ENCODE data around the gene COL15A1.

Gene COL15A1

DNA sequence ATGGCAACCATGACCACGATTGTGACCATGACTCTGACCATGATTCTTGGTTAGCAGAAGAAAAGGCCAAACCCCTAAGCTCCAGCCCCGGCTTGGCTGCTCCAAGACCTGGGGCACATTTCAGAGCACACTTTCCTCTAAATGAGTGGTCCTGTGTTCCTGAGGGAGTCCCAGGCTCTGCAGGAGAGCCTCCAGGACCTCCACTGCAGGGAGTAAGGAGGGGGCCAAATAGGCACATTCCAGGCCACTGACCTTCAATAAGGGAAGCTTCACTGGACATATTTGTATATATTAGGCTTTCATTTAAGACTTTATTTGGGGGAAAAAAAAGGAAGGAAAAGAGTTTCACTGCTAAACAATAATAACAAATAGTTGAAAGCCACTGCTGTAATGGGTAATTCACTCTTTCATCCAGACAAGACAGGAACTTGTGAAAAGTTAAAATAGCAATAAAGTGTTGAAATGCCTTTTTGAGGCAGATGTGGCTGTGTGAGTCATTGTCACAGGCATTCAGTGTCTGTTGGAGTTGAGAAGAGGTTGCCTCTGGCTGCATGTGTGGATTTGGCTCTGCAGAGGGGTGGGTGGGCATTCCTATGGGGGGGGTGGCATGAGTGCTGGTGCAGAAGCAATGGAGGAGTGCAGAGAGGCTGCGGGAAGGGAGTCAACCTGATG is 97.3 kb downstream of the COL15A1 start:
- peak; percentile 90 to 95 for DNase-seq

DNA sequence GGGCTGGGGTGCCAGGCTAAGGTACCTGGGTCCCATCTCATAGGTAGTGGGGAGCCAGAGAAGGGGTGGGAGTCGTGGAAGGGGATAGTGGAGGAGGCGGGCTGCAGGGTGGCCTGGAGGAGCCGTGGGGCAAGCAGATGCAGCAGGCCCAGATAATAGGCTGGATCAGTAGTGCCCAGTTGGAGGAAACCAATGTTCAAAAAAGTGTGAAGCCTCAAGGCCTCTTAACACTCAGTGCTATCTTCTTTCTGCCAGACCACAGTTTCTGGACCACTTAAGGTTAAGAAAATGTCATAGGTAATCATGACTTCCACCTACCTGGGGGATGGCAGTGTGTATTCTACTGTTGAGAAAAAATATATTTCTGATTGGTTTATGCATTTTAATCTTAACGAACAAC is 97.9 kb downstream of the COL15A1 start:
- no peak for DNase-seq

GRCh38 chr9:99042620-99043019 is 98.9 kb downstream of the COL15A1 start:
- DNase-seq = no peak

DNA sequence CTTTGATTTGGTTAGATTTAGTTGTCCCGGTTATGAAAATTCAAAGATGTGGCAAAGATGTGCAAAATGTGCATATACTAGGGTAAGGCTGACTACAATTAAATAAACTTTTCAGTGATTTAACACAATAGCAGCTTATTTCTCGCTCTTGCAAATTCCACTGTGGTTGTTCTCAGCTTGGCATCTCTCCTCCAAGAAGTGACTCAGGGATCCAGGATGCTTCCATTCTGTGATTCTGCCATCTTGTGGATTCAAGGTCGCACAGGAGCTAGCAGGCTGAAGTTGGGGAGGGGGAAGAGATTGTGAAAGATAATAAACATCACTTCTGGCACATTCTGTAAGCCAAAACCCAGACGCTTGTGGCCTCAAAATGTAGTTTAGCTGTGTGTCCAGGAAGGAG is 101.1 kb downstream of the COL15A1 start:
- no peak for DNase-seq

DNA sequence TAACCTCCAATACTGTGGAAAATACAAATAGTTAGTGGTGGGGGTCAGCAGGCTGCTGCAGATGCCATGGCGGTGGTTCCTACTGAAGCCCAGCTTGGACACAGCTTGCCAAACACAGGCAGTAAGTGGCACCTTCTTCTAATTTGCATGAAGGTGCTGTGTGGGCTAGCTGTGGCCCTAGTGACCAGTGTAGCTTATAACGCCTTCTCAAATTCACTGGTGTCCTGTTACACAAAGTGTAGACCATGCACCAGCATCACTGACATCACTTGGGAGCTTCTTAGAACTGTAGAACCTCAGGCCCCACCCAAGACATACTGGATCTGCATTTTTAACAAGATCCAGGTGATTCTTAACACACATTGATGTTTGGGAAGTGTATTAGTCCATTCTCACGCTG is 102.4 kb downstream of the COL15A1 start:
- no peak for DNase-seq

GRCh38 chr9:99046542-99047071 is 102.9 kb downstream of the COL15A1 start:
- peak; percentile 88 to 90 for DNase-seq

GRCh38 chr9:99049228-99049627 is 105.5 kb downstream of the COL15A1 start:
- DNase-seq = no peak

DNA sequence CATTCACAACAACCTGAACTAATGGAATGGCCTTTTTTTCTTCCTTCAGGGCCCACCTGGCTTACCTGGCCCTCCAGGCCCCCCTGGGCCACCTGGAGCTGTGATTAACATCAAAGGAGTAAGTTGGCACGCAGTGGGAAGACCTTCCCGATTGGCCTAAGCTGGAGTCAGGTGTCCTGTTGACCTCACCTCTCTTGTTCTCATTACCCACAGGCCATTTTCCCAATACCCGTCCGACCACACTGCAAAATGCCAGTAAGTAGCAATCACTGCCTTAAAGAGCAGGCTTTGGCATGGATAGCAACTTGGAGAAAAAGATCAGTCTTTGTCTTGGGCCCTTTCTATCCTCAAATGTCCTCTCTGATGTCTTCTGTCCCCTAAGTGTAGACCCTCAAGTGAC is 105.9 kb downstream of the COL15A1 start:
- DNase-seq = no peak

- peak in 1 of 2 donors; percentile 30 for DNase-seq
Measured at GRCh38 chr9:99050292-99050911, 106.7 kb downstream of the COL15A1 start.

DNA sequence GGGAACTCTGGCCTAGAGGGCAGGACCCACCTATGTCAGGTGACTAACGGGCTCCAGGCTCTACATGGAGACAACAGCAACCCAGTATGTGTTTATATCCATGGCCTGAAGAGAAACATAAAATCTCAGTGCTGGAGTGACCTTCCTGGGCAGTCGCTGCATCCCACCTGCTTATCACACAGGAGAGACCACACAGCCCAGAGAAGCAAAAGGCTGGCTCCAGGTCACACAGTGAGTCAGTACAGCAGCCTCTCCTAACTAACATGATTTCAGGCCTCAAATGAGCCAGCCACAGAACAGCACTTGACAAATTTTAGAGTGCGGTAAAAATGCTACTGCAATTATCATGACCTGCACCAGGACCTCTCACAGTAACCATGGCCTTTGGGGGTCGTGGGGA is 107.2 kb downstream of the COL15A1 start:
- DNase-seq = no peak

- DNase-seq = no peak
Measured at GRCh38 chr9:99051406-99051805, 107.7 kb downstream of the COL15A1 start.

GRCh38 chr9:99051851-99052250 is 108.1 kb downstream of the COL15A1 start:
- DNase-seq = no peak

DNA sequence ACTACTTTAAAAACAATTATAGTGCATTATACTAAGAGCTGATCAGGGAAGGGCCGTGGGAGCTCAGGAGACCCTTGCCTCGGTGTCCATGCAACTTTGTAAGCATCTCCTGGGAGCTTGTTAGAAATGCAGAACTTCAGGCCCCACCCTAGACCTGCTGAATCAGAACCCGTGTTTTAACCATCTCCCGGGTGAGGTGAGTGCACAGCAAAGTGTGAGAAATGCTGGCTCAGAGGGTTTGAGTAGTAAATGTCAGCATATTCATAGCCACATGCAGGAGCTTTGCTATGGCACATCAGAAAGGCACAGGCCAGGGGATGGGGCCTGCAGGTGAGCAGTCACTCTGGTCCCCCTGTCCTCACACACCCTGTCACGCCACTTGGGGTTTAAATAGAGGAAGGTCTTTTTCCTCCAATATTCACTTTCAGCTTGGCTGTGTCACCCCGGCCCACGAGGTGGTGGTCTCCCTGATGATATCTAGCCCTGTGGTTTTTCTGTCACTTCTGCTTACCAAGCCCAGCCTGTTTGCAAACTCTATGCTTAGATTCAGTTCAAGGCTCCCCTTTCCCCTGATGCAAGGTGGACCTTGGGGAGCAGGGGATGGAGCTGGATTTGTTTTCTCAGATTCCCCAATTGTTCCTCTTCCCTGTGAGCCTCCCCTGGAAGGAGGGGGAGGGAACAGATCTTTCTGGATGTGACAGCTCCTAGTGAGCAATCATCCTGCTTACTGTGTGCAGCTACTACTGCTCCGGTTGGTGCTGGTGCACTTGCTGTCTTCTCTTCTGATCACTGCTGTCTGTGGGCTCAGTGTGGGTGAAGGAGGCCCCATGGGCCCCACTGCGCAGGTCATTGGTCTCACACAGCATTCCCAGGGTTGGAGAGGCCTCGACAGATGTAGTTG is 109.4 kb downstream of the COL15A1 start:
- peak; percentile 45 to 64 for DNase-seq

GRCh38 chr9:99054581-99054980 is 110.9 kb downstream of the COL15A1 start:
- DNase-seq = no peak

DNA sequence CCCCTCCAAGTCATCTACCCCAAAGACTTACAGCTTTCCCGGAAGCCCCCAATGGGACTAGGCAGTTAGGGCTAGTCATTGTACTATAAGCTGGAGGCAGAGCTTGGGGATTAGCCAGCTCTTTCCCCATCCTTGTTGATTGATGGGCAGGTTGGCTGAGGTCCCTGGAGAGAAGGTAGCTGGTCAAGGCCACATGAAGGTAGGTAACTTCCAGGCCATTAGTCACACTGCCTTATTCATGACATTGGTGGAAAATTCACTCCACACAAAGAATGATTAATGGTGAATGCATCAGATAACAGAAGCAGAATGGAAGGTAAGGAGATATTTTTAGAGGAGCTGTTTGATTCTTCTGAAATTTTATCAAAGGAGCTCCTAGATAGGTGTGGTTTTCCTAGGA is 111.7 kb downstream of the COL15A1 start:
- no peak for DNase-seq

DNA sequence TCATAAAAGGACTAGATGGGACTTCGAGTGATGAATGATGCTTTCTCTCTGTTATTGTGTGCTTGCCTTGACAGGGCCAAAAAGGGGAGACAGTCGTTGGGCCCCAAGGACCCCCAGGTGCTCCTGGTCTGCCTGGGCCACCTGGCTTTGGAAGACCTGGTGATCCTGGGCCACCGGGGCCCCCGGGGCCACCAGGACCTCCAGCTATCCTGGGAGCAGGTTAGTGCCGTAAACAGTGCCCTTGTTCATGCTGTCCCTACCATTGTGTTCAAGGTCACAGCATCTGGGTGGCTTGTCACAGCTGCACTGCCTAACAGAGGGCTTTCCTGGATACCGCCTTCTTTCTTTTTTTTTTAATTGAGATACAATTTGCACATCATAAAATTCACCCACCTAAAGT is 112.5 kb downstream of the COL15A1 start:
- DNase-seq = no peak

GRCh38 chr9:99056886-99057664 is 113.4 kb downstream of the COL15A1 start:
- DNase-seq = peak; percentile 68

DNA sequence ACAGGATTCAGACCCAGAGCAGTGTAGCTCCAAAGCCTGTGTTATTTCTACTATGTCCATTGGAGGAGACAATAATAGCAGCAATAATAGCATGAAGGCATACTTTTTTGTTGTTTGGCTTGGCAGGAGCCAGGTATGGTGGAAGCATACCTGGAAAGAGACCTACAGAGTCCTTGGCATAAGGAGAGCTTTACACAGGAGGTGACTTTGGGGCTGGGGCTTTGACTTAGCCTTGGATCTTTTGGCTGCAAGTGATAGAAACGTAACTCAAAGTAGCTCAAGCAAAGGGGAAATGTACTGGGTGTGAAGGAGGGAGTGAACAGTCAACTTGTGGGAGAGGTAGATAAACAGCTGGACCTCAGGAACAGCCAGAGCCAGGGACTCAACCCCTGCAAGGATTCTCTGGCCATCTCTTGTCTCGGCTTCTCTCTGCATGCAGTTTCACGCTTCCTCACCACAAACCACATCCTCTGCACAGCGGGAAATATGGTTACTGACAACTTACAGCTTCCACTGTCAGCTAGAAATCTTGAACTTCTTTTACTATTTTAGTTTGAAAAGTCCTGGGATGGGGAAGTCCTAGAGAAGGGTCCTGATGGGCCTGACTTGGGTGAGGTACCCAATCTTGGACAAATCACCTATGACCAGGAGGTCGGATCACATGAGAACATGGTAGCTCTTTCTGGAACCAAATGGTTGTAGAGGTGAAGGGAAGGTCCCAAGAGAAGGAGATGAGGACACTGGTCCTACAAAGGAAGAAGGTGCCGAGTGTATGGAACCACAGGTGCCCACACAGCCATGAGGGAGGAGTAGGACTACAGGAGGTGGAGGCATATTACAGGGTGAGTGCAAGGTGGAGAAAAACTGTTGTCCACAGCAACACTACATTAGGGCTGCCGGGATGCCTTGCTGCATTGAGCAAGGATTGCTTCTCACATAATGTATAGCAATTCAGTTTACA is 114.2 kb downstream of the COL15A1 start:
- DNase-seq = peak; percentile 76 to 78

DNA sequence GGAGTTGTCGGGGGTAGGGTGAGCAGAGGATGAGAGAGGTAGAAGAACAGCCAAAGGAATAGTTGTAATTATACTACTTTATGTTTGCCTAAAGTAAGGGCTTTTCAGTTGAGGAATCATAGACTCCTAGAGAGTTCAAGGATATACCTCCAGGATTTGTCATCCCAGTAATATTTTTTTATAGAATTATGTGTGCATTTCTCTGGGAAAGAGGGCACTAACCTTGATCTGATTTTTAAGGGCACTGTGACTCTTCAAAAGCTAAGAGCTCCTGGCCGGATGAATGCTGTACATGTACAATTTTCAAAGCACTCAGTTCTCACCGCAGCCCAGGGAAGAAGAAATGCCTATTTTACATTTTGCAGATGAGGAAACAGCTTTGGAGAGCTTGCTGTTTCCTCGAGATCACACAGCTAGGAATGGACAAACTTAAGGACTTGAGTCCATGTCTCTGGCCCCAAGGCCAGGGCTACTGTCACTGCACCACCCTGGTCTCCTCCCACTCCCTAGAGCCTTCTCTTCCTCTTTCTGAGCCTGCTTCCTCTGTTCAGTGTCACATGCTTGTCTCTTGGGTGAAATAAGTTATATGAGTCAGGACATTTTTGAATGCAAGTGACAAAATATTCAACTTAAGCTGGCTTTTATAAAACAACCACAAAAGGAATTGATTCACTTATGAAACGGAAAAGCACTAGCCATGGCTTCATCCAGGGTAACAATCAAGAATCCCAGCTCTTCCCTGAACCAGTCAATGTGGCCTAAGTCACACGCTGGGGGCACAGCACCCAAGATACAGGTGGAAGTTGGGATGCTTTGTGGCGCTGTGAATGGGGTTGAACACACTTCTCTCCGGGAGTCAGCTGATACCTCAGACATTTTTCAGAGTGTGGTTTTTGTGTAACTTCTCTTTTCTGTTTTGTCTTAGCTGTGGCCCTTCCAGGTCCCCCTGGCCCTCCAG is 115.5 kb downstream of the COL15A1 start:
- peak; percentile 98 for DNase-seq

- no peak for DNase-seq
Measured at GRCh38 chr9:99060621-99061020, 116.9 kb downstream of the COL15A1 start.

Measured in inflammatory macrophage (primary cell).